IMR-90 (cell line): ENCODE results near the gene SS18. TPM values are rescaled to one million over a fixed set of nuclear protein-coding genes. Genes with fewer than 3 reads are reported as not detected.

Experiments
- ATAC-seq: fragments of 200-7000 bp; cut with Tn5 transposase; 2 replicates; pipeline ENCODE4 v1.9.1; 2020; ENCODE audit warnings: low read depth, mild to moderate bottlenecking, moderate library complexity
- BruUV-seq: library from RNA; stranded (reverse); fragments of 400-500 nt; replicated peaks from 2 replicates; lab custom pipeline; 2021; lab: Mats Ljungman, UMichigan
- CTCF ChIA-PET: fragments of 300-600 bp; formaldehyde crosslinking; extraction: SDS; loops from one replicate; lab custom pipeline; 2021; ENCODE audit warnings: antibody characterized with exemption; lab: Yijun Ruan, JAX
- POLR2A ChIA-PET: fragments of 300-600 bp; sonication (Branson Sonifier 250); formaldehyde crosslinking; loops from one replicate; lab custom pipeline; 2022; ENCODE audit warnings: antibody characterized with exemption; ENCODE audit not compliant: unreplicated experiment; lab: Charles Lee
- DNase-seq: peaks from one replicate; pipeline ENCODE4 v3.0.0; 2013
- H2AFZ ChIP-seq: replicated peaks from 2 replicates; pipeline ENCODE3; 2013; ENCODE audit warnings: low read length, mild to moderate bottlenecking; ENCODE audit not compliant: poor library complexity
- H2AK5ac ChIP-seq: 2 replicates; pipeline ENCODE4 v1.6.1; 2013; ENCODE audit warnings: low read depth, low read length, inconsistent platforms
- H2AK9ac ChIP-seq: replicated peaks from 2 replicates; pipeline ENCODE3; 2013; ENCODE audit warnings: mild to moderate bottlenecking, low read depth, low read length, moderate library complexity; ENCODE audit not compliant: poor library complexity
- H2BK120ac ChIP-seq: 2 replicates; pipeline ENCODE4 v1.6.1; 2013; ENCODE audit warnings: low read depth, low read length, inconsistent platforms
- H2BK15ac ChIP-seq: 3 replicates; pipeline ENCODE4 v1.6.1; 2013; ENCODE audit warnings: low read depth, low read length, inconsistent platforms
- H2BK20ac ChIP-seq: 2 replicates; pipeline ENCODE4 v1.6.1; 2013; ENCODE audit warnings: low read depth, mild to moderate bottlenecking, inconsistent platforms, low read length, moderate library complexity
- H2BK5ac ChIP-seq: 2 replicates; pipeline ENCODE4 v1.6.1; 2013; ENCODE audit warnings: mild to moderate bottlenecking, low read depth, low read length, inconsistent platforms; ENCODE audit not compliant: poor library complexity, severe bottlenecking
- H3K14ac ChIP-seq: replicated peaks from 2 replicates; pipeline ENCODE4 v1.6.1; 2013; ENCODE audit warnings: low read depth, low read length, inconsistent platforms
- H3K18ac ChIP-seq: 2 replicates; pipeline ENCODE4 v1.6.1; 2013; ENCODE audit warnings: low read depth, low read length, control low read depth
- H3K23ac ChIP-seq: 2 replicates; pipeline ENCODE4 v1.6.1; 2013; ENCODE audit warnings: low read depth, low read length, inconsistent platforms
- H3K27ac ChIP-seq: 2 replicates; pipeline ENCODE4 v1.5.1; 2013; ENCODE audit warnings: mild to moderate bottlenecking, control low read depth, low read length; ENCODE audit not compliant: insufficient read depth
- H3K27me3 ChIP-seq: 2 replicates; pipeline ENCODE4 v1.6.1; 2013; ENCODE audit warnings: low read length; ENCODE audit not compliant: control insufficient read depth, insufficient read depth
- H3K36me3 ChIP-seq: 2 replicates; pipeline ENCODE4 v1.6.1; 2013; ENCODE audit warnings: low read length, mixed read lengths; ENCODE audit not compliant: control insufficient read depth, insufficient read depth
- H3K4ac ChIP-seq: 2 replicates; pipeline ENCODE4 v1.6.1; 2013; ENCODE audit warnings: low read depth, low read length, inconsistent platforms
- H3K4me1 ChIP-seq: 2 replicates; pipeline ENCODE4 v1.6.1; 2013; ENCODE audit warnings: low read length, mixed read lengths; ENCODE audit not compliant: control insufficient read depth, insufficient read depth
- H3K4me2 ChIP-seq: 2 replicates; pipeline ENCODE4 v1.6.1; 2013; ENCODE audit warnings: low read depth, mild to moderate bottlenecking, control low read depth, low read length, moderate library complexity
- H3K4me3 ChIP-seq: 2 replicates; pipeline ENCODE4 v1.5.1; 2013; ENCODE audit warnings: low read depth, mild to moderate bottlenecking, control low read depth, low read length, moderate library complexity; ENCODE audit not compliant: insufficient read depth
- H3K56ac ChIP-seq: 2 replicates; pipeline ENCODE4 v1.6.1; 2013; ENCODE audit warnings: low read length, inconsistent platforms; ENCODE audit not compliant: insufficient read depth; ENCODE audit errors: extremely low read depth
- H3K79me1 ChIP-seq, 2 experiments: 2 replicates each; pipeline ENCODE4 v1.6.1; 2013; ENCODE audit warnings: low read length in 2 of 2, inconsistent platforms in 1 of 2, low read depth in 1 of 2
- H3K9ac ChIP-seq: 2 replicates; pipeline ENCODE4 v1.6.1; 2013; ENCODE audit warnings: low read depth, low read length, control low read depth
- H3K9me1 ChIP-seq: 2 replicates; pipeline ENCODE4 v1.6.1; 2013; ENCODE audit warnings: low read length, inconsistent platforms; ENCODE audit not compliant: insufficient read depth
- H3K9me3 ChIP-seq: 2 replicates; pipeline ENCODE4 v1.6.1; 2013; ENCODE audit warnings: low read length; ENCODE audit not compliant: control insufficient read depth, insufficient read depth
- H4K20me1 ChIP-seq: 2 replicates; pipeline ENCODE4 v1.6.1; 2013; ENCODE audit warnings: low read length, inconsistent platforms; ENCODE audit not compliant: insufficient read depth
- H4K5ac ChIP-seq: 2 replicates; pipeline ENCODE4 v1.6.1; 2013; ENCODE audit warnings: mild to moderate bottlenecking, low read depth, low read length, control low read depth
- H4K8ac ChIP-seq, 2 experiments: 2 replicates each; pipeline ENCODE4 v1.6.1; 2013; ENCODE audit warnings: low read depth in 2 of 2, low read length in 2 of 2, control low read depth in 1 of 2, inconsistent platforms in 1 of 2
- H4K91ac ChIP-seq: 2 replicates; pipeline ENCODE4 v1.6.1; 2013; ENCODE audit warnings: low read depth, low read length, inconsistent platforms; ENCODE audit not compliant: insufficient read depth
- BHLHE40 ChIP-seq: fragments of 150-350 bp; IDR thresholded peaks from 2 replicates; pipeline ENCODE4 v1.6.1; 2016; ENCODE audit warnings: mild to moderate bottlenecking, low read depth, low read length
- CEBPB ChIP-seq: IDR thresholded peaks from 2 replicates; pipeline ENCODE4 v1.6.1; 2012; ENCODE audit warnings: low read depth, low read length, improper control_type of control experiment
- CHD1 ChIP-seq: IDR thresholded peaks from 2 replicates; pipeline ENCODE4 v1.6.1; 2012; ENCODE audit warnings: low read depth, low read length, improper control_type of control experiment
- FOS ChIP-seq: fragments of 150-350 bp; IDR thresholded peaks from 2 replicates; pipeline ENCODE4 v1.6.1; 2016; ENCODE audit warnings: low read depth, low read length
- MAFK ChIP-seq: IDR thresholded peaks from 2 replicates; pipeline ENCODE4 v1.6.1; 2012; ENCODE audit warnings: low read depth, low read length, improper control_type of control experiment
- MAZ ChIP-seq: IDR thresholded peaks from 2 replicates; pipeline ENCODE4 v1.6.1; 2012; ENCODE audit warnings: low read depth, mild to moderate bottlenecking, low read length, improper control_type of control experiment, moderate library complexity, borderline replicate concordance
- MXI1 ChIP-seq: IDR thresholded peaks from 2 replicates; pipeline ENCODE4 v1.6.1; 2012; ENCODE audit warnings: low read depth, mild to moderate bottlenecking, low read length, moderate library complexity, borderline replicate concordance
- NFE2L2 ChIP-seq: fragments of 150-350 bp; IDR thresholded peaks from 2 replicates; pipeline ENCODE4 v1.6.1; 2016; ENCODE audit warnings: low read depth, mild to moderate bottlenecking, low read length
- POLR2A ChIP-seq: IDR thresholded peaks from 2 replicates; pipeline ENCODE4 v1.6.1; 2012; ENCODE audit warnings: mild to moderate bottlenecking, low read depth, low read length
- RAD21 ChIP-seq: IDR thresholded peaks from 2 replicates; pipeline ENCODE4 v1.6.1; 2012; ENCODE audit warnings: low read length, improper control_type of control experiment
- RCOR1 ChIP-seq: IDR thresholded peaks from 2 replicates; pipeline ENCODE4 v1.6.1; 2012; ENCODE audit warnings: mild to moderate bottlenecking, low read length, improper control_type of control experiment; ENCODE audit not compliant: insufficient replicate concordance
- RFX5 ChIP-seq: IDR thresholded peaks from 2 replicates; pipeline ENCODE4 v1.8.0; 2012; ENCODE audit warnings: low read depth, mild to moderate bottlenecking, low read length, moderate library complexity
- SMC3 ChIP-seq: fragments of 150-350 bp; IDR thresholded peaks from 2 replicates; pipeline ENCODE4 v1.6.1; 2016; ENCODE audit warnings: low read depth, mild to moderate bottlenecking, antibody characterized with exemption, low read length, moderate library complexity
- WGBS, 2 experiments: methylation state at CpG; one replicate each; pipeline versions ENCODE4 v1.1.5 to v1.1.7; 2013; ENCODE audit warnings: missing lambda C conversion rate in 2 of 2; ENCODE audit not compliant: insufficient read length in 1 of 2; ENCODE audit errors: extremely low coverage in 2 of 2; 5-methylcytosine and 5-hydroxymethylcytosine counted together
- dilution Hi-C: fragments of 300-500 bp; cut with HindIII; formaldehyde crosslinking; loops from one replicate; pipeline ENCODE4 v1.14.3; 2018; ENCODE audit warnings: low sequenced_read_pairs; ENCODE audit not compliant: unreplicated experiment
- in situ Hi-C: fragments of 300-500 bp; cut with MboI; formaldehyde crosslinking; loops from 3 replicates; pipeline ENCODE4 v1.14.3; 2019; ENCODE audit warnings: low sequenced_read_pairs, inconsistent platforms, mixed read lengths
- intact Hi-C: fragments of 100-400 bp; cut with micrococcal nuclease; formaldehyde crosslinking; loops from 2 replicates; pipeline ENCODE4 v1.10.0; 2022
- polyA plus RNA-seq, 3 experiments: library from polyadenylated mRNA; depleted of rRNA; stranded (reverse); fragments of >200 nt; gene quantifications; 2 replicates each; pipeline ENCODE4 v1.2.3, GENCODE V29; 2012; ENCODE audit warnings: low replicate concordance in 1 of 3
- total RNA-seq: library from RNA; depleted of rRNA; stranded (reverse); fragments of >200 nt; gene quantifications from 2 replicates; pipeline ENCODE4 v1.2.3, GENCODE V29; 2012
- TF ChIP-seq, protein P1 (sequence below): conservative IDR thresholded peaks from 2 replicates; pipeline ENCODE4 v1.5.1; 2012; ENCODE audit warnings: mild to moderate bottlenecking, low read depth, low read length, improper control_type of control experiment
- TF ChIP-seq, protein P2 (sequence below): fragments of 150-350 bp; IDR thresholded peaks from 2 replicates; pipeline ENCODE4 v1.6.1; 2017; ENCODE audit warnings: mild to moderate bottlenecking, antibody characterized with exemption, low read length, low read depth
- TF ChIP-seq, protein P3 (sequence below): fragments of 150-350 bp; IDR thresholded peaks from 2 replicates; pipeline ENCODE4 v1.6.1; 2016; ENCODE audit warnings: low read depth, mild to moderate bottlenecking, low read length, moderate library complexity, borderline replicate concordance

The SS18 gene
- total and polyA plus RNA-seq, 2 of the 4 experiments (the other 2 are of a cell fraction), result 112 to 242 TPM

DNA sequence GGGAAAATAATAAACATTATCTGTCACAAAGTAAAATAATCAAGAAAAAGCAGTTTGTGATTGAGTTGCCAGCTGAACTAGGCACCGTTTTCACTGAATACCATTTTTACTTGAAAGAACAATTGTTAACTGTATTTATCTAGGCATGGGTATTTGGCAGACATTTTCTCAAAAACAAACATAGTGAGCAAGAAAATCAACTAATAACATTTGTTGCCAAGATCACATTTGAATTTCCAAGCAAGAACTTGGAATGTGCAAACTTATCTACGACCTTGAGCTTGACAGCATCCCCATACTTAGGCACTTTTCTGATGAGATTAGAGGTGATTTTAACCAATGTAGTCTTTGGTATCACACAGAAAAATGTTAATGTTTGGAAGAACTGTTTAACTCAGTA is 16.7 kb downstream of the SS18 start:
- H3K27ac ChIP-seq, result no peak overlapping the region; the same call in 1 of the 2 replicates
- peaks cover 3% of the 10 kb centered on the region for H3K9me3 ChIP-seq
- no peak overlapping the region for H2BK20ac ChIP-seq
- H2AK9ac ChIP-seq, result no peak overlapping the region
- no peak overlapping the region for H3K4ac ChIP-seq
- H3K18ac ChIP-seq, result no peak overlapping the region
- no TSS peak for BruUV-seq
- H3K9ac ChIP-seq, result no peak overlapping the region
- DNase-seq (no peak), ATAC-seq (peak; percentile 11; the same call in 1 of the 2 replicates)
- H2AFZ ChIP-seq, result no peak overlapping the region
- no peak overlapping the region for H4K5ac ChIP-seq
- intact Hi-C loops, result loop anchor here (5.0 kb wide), 1 partner anchor 46 kb away; no protein-coding TSS in a partner anchor
- no peak overlapping the region for H2BK15ac ChIP-seq
- ChIA-PET POLR2A (no interaction called here), CTCF (no interaction called here)
- dilution Hi-C loops, result no loop called here
- no peaks in the 10 kb centered on the region for H3K27me3 ChIP-seq
- in situ Hi-C loops, result no loop called here
- H4K91ac ChIP-seq, result no peak overlapping the region
- H3K36me3 ChIP-seq, result peaks cover 10% of the 10 kb centered on the region
- H3K23ac ChIP-seq, result peak overlapping the region; percentile 54; the same call in 1 of the 2 replicates
- peaks cover 2% of the 10 kb centered on the region; the same call in 1 of the 2 replicates for H3K4me1 ChIP-seq
- peaks cover 14 to 26% of the 10 kb centered on the region in 2 experiments; a peak in 3 of 4 replicates for H3K79me1 ChIP-seq
- no peaks in the 10 kb centered on the region for H3K9me1 ChIP-seq
- H2BK5ac ChIP-seq, result no peak overlapping the region
- H3K56ac ChIP-seq, result no peak overlapping the region
- H2AK5ac ChIP-seq, result no peak overlapping the region
- H3K4me2 ChIP-seq, result no peak overlapping the region
- H2BK120ac ChIP-seq, result no peak overlapping the region
- H4K8ac ChIP-seq, result no peak overlapping the region
- H3K14ac ChIP-seq, result no peak overlapping the region
- TF ChIP-seq RAD21, result no peak
- TF ChIP-seq RFX5, result no peak
- no peak for TF ChIP-seq RCOR1
- TF ChIP-seq MXI1, result no peak
- TF ChIP-seq MAFK, result no peak
- no peak for TF ChIP-seq FOS
- no peak for TF ChIP-seq POLR2A
- no peak for TF ChIP-seq BHLHE40
- TF ChIP-seq, protein P1, sequence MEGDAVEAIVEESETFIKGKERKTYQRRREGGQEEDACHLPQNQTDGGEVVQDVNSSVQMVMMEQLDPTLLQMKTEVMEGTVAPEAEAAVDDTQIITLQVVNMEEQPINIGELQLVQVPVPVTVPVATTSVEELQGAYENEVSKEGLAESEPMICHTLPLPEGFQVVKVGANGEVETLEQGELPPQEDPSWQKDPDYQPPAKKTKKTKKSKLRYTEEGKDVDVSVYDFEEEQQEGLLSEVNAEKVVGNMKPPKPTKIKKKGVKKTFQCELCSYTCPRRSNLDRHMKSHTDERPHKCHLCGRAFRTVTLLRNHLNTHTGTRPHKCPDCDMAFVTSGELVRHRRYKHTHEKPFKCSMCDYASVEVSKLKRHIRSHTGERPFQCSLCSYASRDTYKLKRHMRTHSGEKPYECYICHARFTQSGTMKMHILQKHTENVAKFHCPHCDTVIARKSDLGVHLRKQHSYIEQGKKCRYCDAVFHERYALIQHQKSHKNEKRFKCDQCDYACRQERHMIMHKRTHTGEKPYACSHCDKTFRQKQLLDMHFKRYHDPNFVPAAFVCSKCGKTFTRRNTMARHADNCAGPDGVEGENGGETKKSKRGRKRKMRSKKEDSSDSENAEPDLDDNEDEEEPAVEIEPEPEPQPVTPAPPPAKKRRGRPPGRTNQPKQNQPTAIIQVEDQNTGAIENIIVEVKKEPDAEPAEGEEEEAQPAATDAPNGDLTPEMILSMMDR, result no peak
- TF ChIP-seq SMC3, result no peak
- TF ChIP-seq CHD1, result no peak
- no peak for TF ChIP-seq NFE2L2
- no peak for TF ChIP-seq CEBPB
- TF ChIP-seq, protein P2, sequence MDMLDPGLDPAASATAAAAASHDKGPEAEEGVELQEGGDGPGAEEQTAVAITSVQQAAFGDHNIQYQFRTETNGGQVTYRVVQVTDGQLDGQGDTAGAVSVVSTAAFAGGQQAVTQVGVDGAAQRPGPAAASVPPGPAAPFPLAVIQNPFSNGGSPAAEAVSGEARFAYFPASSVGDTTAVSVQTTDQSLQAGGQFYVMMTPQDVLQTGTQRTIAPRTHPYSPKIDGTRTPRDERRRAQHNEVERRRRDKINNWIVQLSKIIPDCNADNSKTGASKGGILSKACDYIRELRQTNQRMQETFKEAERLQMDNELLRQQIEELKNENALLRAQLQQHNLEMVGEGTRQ, result no peak
- no peak for TF ChIP-seq MAZ
- TF ChIP-seq, protein P3, sequence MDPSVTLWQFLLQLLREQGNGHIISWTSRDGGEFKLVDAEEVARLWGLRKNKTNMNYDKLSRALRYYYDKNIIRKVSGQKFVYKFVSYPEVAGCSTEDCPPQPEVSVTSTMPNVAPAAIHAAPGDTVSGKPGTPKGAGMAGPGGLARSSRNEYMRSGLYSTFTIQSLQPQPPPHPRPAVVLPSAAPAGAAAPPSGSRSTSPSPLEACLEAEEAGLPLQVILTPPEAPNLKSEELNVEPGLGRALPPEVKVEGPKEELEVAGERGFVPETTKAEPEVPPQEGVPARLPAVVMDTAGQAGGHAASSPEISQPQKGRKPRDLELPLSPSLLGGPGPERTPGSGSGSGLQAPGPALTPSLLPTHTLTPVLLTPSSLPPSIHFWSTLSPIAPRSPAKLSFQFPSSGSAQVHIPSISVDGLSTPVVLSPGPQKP, result no peak
- WGBS, 2 experiments, result no CpG with 5 or more reads among the region's 2 CpGs
- H3K4me3 ChIP-seq, result no peak overlapping the region
- peaks cover 3% of the 10 kb centered on the region; the same call in 1 of the 2 replicates for H4K20me1 ChIP-seq
